Osteoblast (primary cell): ENCODE measurements around the gene MTMR10. TPM values are rescaled to one million over a fixed set of nuclear protein-coding genes. Genes with fewer than 3 reads are reported as not detected.

Source experiments
- DNase-seq: peaks from one replicate; pipeline ENCODE4 v3.0.0; 2011; ENCODE audit warnings: low spot score, mixed read lengths; ENCODE audit not compliant: insufficient read length; ENCODE audit errors: missing footprints
- H2AFZ ChIP-seq: 2 replicates; pipeline ENCODE4 v1.6.0; 2011; ENCODE audit warnings: mild to moderate bottlenecking, low read length
- H3K27ac ChIP-seq: 2 replicates; pipeline ENCODE4 v1.5.1; 2011; ENCODE audit warnings: mild to moderate bottlenecking, low read depth, low read length, moderate library complexity
- H3K27me3 ChIP-seq: 2 replicates; pipeline ENCODE4 v1.6.0; 2012; ENCODE audit warnings: mild to moderate bottlenecking, control low read depth, inconsistent platforms, low read length, moderate library complexity; ENCODE audit not compliant: insufficient read depth
- H3K36me3 ChIP-seq: 2 replicates; pipeline ENCODE4 v1.5.1; 2011; ENCODE audit warnings: mild to moderate bottlenecking, low read length, control low read depth, moderate library complexity; ENCODE audit not compliant: insufficient read depth
- H3K4me1 ChIP-seq: 2 replicates; pipeline ENCODE4 v1.5.1; 2011; ENCODE audit warnings: mild to moderate bottlenecking, low read length, control low read depth, moderate library complexity; ENCODE audit not compliant: insufficient read depth
- H3K4me2 ChIP-seq: 2 replicates; pipeline ENCODE4 v1.6.0; 2011; ENCODE audit warnings: mild to moderate bottlenecking, low read length; ENCODE audit not compliant: insufficient read depth
- H3K4me3 ChIP-seq: fragments of 200-600 bp; sonication (generic); 3 replicates; pipeline ENCODE4 v1.5.1; 2012; ENCODE audit warnings: mild to moderate bottlenecking, low read length, inconsistent platforms; ENCODE audit not compliant: insufficient read depth
- H3K79me2 ChIP-seq: 2 replicates; pipeline ENCODE4 v1.6.0; 2012; ENCODE audit warnings: mild to moderate bottlenecking, low read length, control low read depth, inconsistent platforms; ENCODE audit not compliant: insufficient read depth
- H3K9me3 ChIP-seq: 2 replicates; pipeline ENCODE4 v1.5.1; 2011; ENCODE audit warnings: low read depth, low read length, control low read depth
- H4K20me1 ChIP-seq: 2 replicates; pipeline ENCODE4 v1.6.0; 2012; ENCODE audit warnings: mild to moderate bottlenecking, low read length, control low read depth; ENCODE audit not compliant: insufficient read depth
- CTCF ChIP-seq: IDR thresholded peaks from 2 replicates; pipeline ENCODE4 v1.5.1; 2011; ENCODE audit warnings: mild to moderate bottlenecking, low read depth, low read length, moderate library complexity; ENCODE audit errors: extremely low read depth
- total RNA-seq: library from RNA; depleted of rRNA; stranded (reverse); fragments of >200 nt; gene quantifications from 2 replicates; pipeline ENCODE4 v1.2.3, GENCODE V29; 2012

MTMR10 gene
- total RNA-seq, 1 donor = 17.4 TPM

- H3K9me3 ChIP-seq = no peaks in the 10 kb centered on the region
- no peaks in the 10 kb centered on the region for H3K4me1 ChIP-seq
- no peak overlapping the region for H3K4me2 ChIP-seq
- no peak overlapping the region for H2AFZ ChIP-seq
- H3K27ac ChIP-seq = no peak overlapping the region
- no peaks in the 10 kb centered on the region for H3K79me2 ChIP-seq
- TF ChIP-seq CTCF = no peak
- H4K20me1 ChIP-seq = no peaks in the 10 kb centered on the region
- DNase-seq = no peak
- no peaks in the 10 kb centered on the region for H3K27me3 ChIP-seq
- no peak overlapping the region for H3K4me3 ChIP-seq
- peaks cover 94% of the 10 kb centered on the region for H3K36me3 ChIP-seq
These were observed 47.6 kb downstream of the MTMR10 start for GRCh38 chr15:30943654-30944335.

GRCh38 chr15:30941520-30941919 lies 49.9 kb downstream of the MTMR10 start:
- Histone ChIP-seq H4K20me1 (no peaks in the 10 kb centered on the region), H3K4me3 (no peak overlapping the region), H3K27me3 (no peaks in the 10 kb centered on the region), H2AFZ (no peak overlapping the region), H3K36me3 (peaks cover 90% of the 10 kb centered on the region), H3K4me2 (no peak overlapping the region), H3K27ac (no peak overlapping the region), H3K4me1 (no peaks in the 10 kb centered on the region), H3K9me3 (no peaks in the 10 kb centered on the region), H3K79me2 (no peaks in the 10 kb centered on the region)
- no peak for TF ChIP-seq CTCF
- no peak for DNase-seq

DNA sequence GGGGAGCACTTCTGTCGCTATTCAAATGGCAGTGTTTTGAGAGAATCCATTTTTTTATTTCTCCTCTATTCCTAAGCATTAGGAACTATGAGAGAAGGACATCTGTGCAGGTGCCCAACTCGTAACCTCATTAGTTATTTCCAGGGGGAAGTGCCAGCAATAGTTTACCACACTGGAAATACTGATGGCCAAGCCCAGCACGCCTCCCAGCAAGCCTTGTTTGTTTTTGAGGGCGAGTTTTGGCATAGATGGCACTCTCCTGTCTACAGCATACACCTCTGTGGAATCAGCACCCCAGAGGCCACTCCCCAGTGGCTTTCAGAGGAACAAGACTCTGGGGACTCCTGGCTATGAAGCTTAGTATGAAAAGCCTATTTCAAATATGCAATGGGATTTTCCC lies 51.1 kb downstream of the MTMR10 start:
- TF ChIP-seq CTCF = no peak
- Histone ChIP-seq H3K79me2 (no peaks in the 10 kb centered on the region), H3K9me3 (no peaks in the 10 kb centered on the region), H3K4me2 (no peak overlapping the region), H4K20me1 (no peaks in the 10 kb centered on the region), H3K27ac (no peak overlapping the region), H3K27me3 (no peaks in the 10 kb centered on the region), H2AFZ (no peak overlapping the region), H3K36me3 (peaks cover 86% of the 10 kb centered on the region), H3K4me3 (no peak overlapping the region), H3K4me1 (no peaks in the 10 kb centered on the region)
- DNase-seq = no peak

DNA sequence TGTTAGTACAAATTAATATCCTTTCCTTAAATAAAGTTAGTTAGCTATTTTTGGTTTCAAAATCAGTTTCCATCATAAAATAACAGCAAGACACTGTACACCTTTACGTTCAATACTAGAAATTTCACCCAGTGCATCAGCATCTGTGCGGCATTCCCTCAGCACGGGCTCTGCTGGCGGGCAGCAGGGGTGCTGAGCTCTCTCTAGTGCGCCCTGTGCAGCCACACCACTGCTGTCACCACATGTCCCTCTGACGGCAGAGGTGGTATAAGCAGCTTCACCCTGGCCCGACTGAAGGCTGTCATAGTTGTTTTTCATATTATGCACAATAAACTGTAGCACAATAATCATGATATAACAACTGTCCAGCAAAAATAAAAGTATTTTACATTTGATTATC lies 52.3 kb downstream of the MTMR10 start:
- no peaks in the 10 kb centered on the region for H3K27me3 ChIP-seq
- H3K4me2 ChIP-seq = no peak overlapping the region
- H3K4me1 ChIP-seq = no peaks in the 10 kb centered on the region
- no peaks in the 10 kb centered on the region for H4K20me1 ChIP-seq
- no peak overlapping the region for H3K27ac ChIP-seq
- no peaks in the 10 kb centered on the region for H3K9me3 ChIP-seq
- TF ChIP-seq CTCF = no peak
- H3K79me2 ChIP-seq = no peaks in the 10 kb centered on the region
- no peak for DNase-seq
- H2AFZ ChIP-seq = no peak overlapping the region
- no peak overlapping the region for H3K4me3 ChIP-seq
- H3K36me3 ChIP-seq = peaks cover 77% of the 10 kb centered on the region
